Fibroblast of lung (primary cell): Measurements from ENCODE around the gene POLR2A. TPM values are rescaled to one million over a fixed set of nuclear protein-coding genes. Genes with fewer than 3 reads are reported as not detected.

ENCODE experiments used
- DNase-seq, 2 donors: peaks; one replicate each; pipeline versions ENCODE4 v3.0.0 to v3.0.0-alpha.2; 2010; ENCODE audit warnings: low read depth in 2 of 2
- H2AFZ ChIP-seq: 2 replicates; pipeline ENCODE4 v1.5.1; 2012; ENCODE audit warnings: low read length, control low read depth, inconsistent platforms
- H3K27ac ChIP-seq: 2 replicates; pipeline ENCODE4 v1.5.1; 2011; ENCODE audit warnings: low read length, control low read depth; ENCODE audit not compliant: insufficient read depth
- H3K27me3 ChIP-seq: 2 replicates; pipeline ENCODE4 v1.5.1; 2011; ENCODE audit warnings: mild to moderate bottlenecking, low read length; ENCODE audit not compliant: control insufficient read depth, insufficient read depth
- H3K36me3 ChIP-seq: 2 replicates; pipeline ENCODE4 v1.5.1; 2011; ENCODE audit warnings: low read length; ENCODE audit not compliant: control insufficient read depth, insufficient read depth
- H3K4me1 ChIP-seq: 2 replicates; pipeline ENCODE4 v1.5.1; 2011; ENCODE audit warnings: low read length; ENCODE audit not compliant: control insufficient read depth, insufficient read depth; ENCODE audit errors: extremely low read depth
- H3K4me2 ChIP-seq: 2 replicates; pipeline ENCODE4 v1.5.1; 2011; ENCODE audit warnings: low read length, control low read depth; ENCODE audit not compliant: insufficient read depth; ENCODE audit errors: extremely low read depth
- H3K4me3 ChIP-seq, 4 experiments: fragments of 200-600 bp in 1 of 4; sonication (generic) in 1 of 4; replicated peaks in 1 of 4; 2 replicates each; pipeline ENCODE4 v1.5.1; 2011 to 2016; ENCODE audit warnings: low read length in 4 of 4, low read depth in 3 of 4, mild to moderate bottlenecking in 3 of 4, control low read depth in 2 of 4, inconsistent platforms in 1 of 4, mixed read lengths in 1 of 4; ENCODE audit not compliant: insufficient read depth in 1 of 4; ENCODE audit errors: control extremely low read depth in 1 of 4
- H3K79me2 ChIP-seq: 2 replicates; pipeline ENCODE4 v1.5.1; 2012; ENCODE audit warnings: mild to moderate bottlenecking, low read length, inconsistent platforms; ENCODE audit not compliant: control insufficient read depth, insufficient read depth
- H3K9ac ChIP-seq: 2 replicates; pipeline ENCODE4 v1.5.1; 2011; ENCODE audit warnings: mild to moderate bottlenecking, low read length, control low read depth; ENCODE audit not compliant: insufficient read depth
- H3K9me3 ChIP-seq: 2 replicates; pipeline ENCODE4 v1.5.1; 2012; ENCODE audit warnings: low read depth, low read length; ENCODE audit not compliant: control insufficient read depth, insufficient read depth
- H4K20me1 ChIP-seq: 2 replicates; pipeline ENCODE4 v1.5.1; 2011; ENCODE audit warnings: low read length; ENCODE audit not compliant: control insufficient read depth, insufficient read depth; ENCODE audit errors: extremely low read depth
- CTCF ChIP-seq, 2 donors: IDR thresholded peaks in 1 of 2; conservative IDR thresholded peaks in 1 of 2; 1 replicate in 1 of 2; 2 replicates in 1 of 2; pipeline ENCODE4 v1.5.1; 2011 to 2012; ENCODE audit warnings: low read length in 2 of 2, control low read depth in 1 of 2, inconsistent platforms in 1 of 2, low read depth in 1 of 2, mild to moderate bottlenecking in 1 of 2
- EZH2 ChIP-seq: IDR thresholded peaks from 2 replicates; pipeline ENCODE4 v1.5.1; 2012; ENCODE audit warnings: low read length, control low read depth, mild to moderate bottlenecking; ENCODE audit errors: missing control alignments
- polyA plus RNA-seq, 2 donors: library from polyadenylated mRNA; depleted of rRNA in 1 of 2; stranded (reverse) in 1 of 2; unstranded in 1 of 2; fragments of >200 nt; gene quantifications; 2 replicates each; pipeline ENCODE4 v1.2.1, GENCODE V29; 2011 to 2012; ENCODE audit warnings: missing spikeins in 1 of 2
- total RNA-seq: library from RNA; depleted of rRNA; stranded (reverse); fragments of >200 nt; gene quantifications from 2 replicates; pipeline ENCODE4 v1.2.1, GENCODE V29; 2014

Gene POLR2A
- total and polyA plus RNA-seq, 2 donors (not counting 1 experiment from before 2014, with no cell fraction given), result 7.1 to 75.8 TPM

GRCh38 chr17:7440113-7440833, 43.9 kb upstream of the POLR2A start:
- TF ChIP-seq CTCF (conservative IDR thresholded peaks at IDR 0.05 in 1 of 2, IDR thresholded peaks at IDR 0.05 in 1 of 2; ENCODE audit: low read depth in 1 of 2, low read length in 2 of 2), result no peak
- peak; percentile 74 for TF ChIP-seq EZH2
- peaks cover 18% of the 10 kb centered on the region for H3K4me1 ChIP-seq
- no peaks in the 10 kb centered on the region for H4K20me1 ChIP-seq
- peak overlapping the region; percentile 92 for H3K4me2 ChIP-seq
- no peaks in the 10 kb centered on the region for H3K36me3 ChIP-seq
- peak in 1 of 2 donors; percentile 14 for DNase-seq
- no peak overlapping the region for H2AFZ ChIP-seq
- H3K9ac ChIP-seq, result no peak overlapping the region
- peak overlapping the region; percentile 13 to 52 (median 33) for H3K4me3 ChIP-seq
- H3K27me3 ChIP-seq, result peaks cover 25% of the 10 kb centered on the region
- H3K9me3 ChIP-seq, result no peaks in the 10 kb centered on the region
- H3K79me2 ChIP-seq, result no peaks in the 10 kb centered on the region
- H3K27ac ChIP-seq, result no peak overlapping the region

GRCh38 chr17:7440834-7441195, 43.4 kb upstream of the POLR2A start:
- Histone ChIP-seq H3K4me1 (peaks cover 18% of the 10 kb centered on the region), H4K20me1 (no peaks in the 10 kb centered on the region), H3K9ac (no peak overlapping the region), H3K4me3 (no peak overlapping the region), H3K27me3 (peaks cover 27% of the 10 kb centered on the region), H3K79me2 (no peaks in the 10 kb centered on the region), H3K27ac (no peak overlapping the region), H3K9me3 (no peaks in the 10 kb centered on the region), H3K4me2 (peak overlapping the region; percentile 92), H2AFZ (no peak overlapping the region), H3K36me3 (no peaks in the 10 kb centered on the region)
- peak in 1 of 2 donors; percentile 57 for DNase-seq
- TF ChIP-seq CTCF (conservative IDR thresholded peaks at IDR 0.05 in 1 of 2, IDR thresholded peaks at IDR 0.05 in 1 of 2; ENCODE audit: low read depth in 1 of 2, low read length in 2 of 2), result peak in 1 of 2 donors; percentile 2
- no peak for TF ChIP-seq EZH2

- Histone ChIP-seq H4K20me1 (no peaks in the 10 kb centered on the region), H3K4me2 (no peak overlapping the region), H3K9me3 (no peaks in the 10 kb centered on the region), H3K9ac (no peak overlapping the region), H3K4me1 (peaks cover 18% of the 10 kb centered on the region), H3K79me2 (no peaks in the 10 kb centered on the region), H3K27ac (no peak overlapping the region), H3K27me3 (peaks cover 30% of the 10 kb centered on the region), H2AFZ (no peak overlapping the region), H3K36me3 (no peaks in the 10 kb centered on the region), H3K4me3 (no peak overlapping the region)
- peak in 1 of 2 donors; percentile 35 for DNase-seq
- TF ChIP-seq EZH2 (no peak), CTCF (conservative IDR thresholded peaks at IDR 0.05 in 1 of 2, IDR thresholded peaks at IDR 0.05 in 1 of 2; ENCODE audit: low read depth in 1 of 2, low read length in 2 of 2) (no peak)
Observed at GRCh38 chr17:7441266-7441665, 42.9 kb upstream of the POLR2A start.
